Measurements from ENCODE around the gene DEGS2.

The DEGS2 gene

GRCh38 chr14:100153560-100153959 lies 5.9 kb downstream of the DEGS2 start:
- Histone ChIP-seq H3K27ac (no peak overlapping the region), H3K9ac (no peak overlapping the region), H3K9me3 (ENCODE audit: control insufficient read depth, low read length) (no peaks in the 10 kb centered on the region), H3K79me2 (no peaks in the 10 kb centered on the region), H3K4me1 (no peaks in the 10 kb centered on the region), H3K4me2 (ENCODE audit: low read length) (no peak overlapping the region), H3K27me3 (ENCODE audit: control insufficient read depth, insufficient read depth, low read length) (no peaks in the 10 kb centered on the region), H3K36me3 (ENCODE audit: control insufficient read depth, insufficient read depth, low read length) (no peaks in the 10 kb centered on the region), H2AFZ (no peak overlapping the region), H3K4me3 (ENCODE audit: low read depth, low read length) (no peak overlapping the region)
- no peak for TF ChIP-seq CTCF (IDR thresholded peaks at IDR 0.05)

GRCh38 chr14:100152091-100152490 lies 7.4 kb downstream of the DEGS2 start:
- Histone ChIP-seq H3K27me3 (ENCODE audit: control insufficient read depth, insufficient read depth, low read length) (no peaks in the 10 kb centered on the region), H2AFZ (no peak overlapping the region), H3K9me3 (ENCODE audit: control insufficient read depth, low read length) (no peaks in the 10 kb centered on the region), H3K4me1 (no peaks in the 10 kb centered on the region), H3K9ac (no peak overlapping the region), H3K79me2 (no peaks in the 10 kb centered on the region), H3K36me3 (ENCODE audit: control insufficient read depth, insufficient read depth, low read length) (no peaks in the 10 kb centered on the region), H3K4me2 (ENCODE audit: low read length) (no peak overlapping the region), H3K4me3 (ENCODE audit: low read depth, low read length) (no peak overlapping the region), H3K27ac (no peak overlapping the region)
- TF ChIP-seq CTCF (IDR thresholded peaks at IDR 0.05) = no peak

DNA sequence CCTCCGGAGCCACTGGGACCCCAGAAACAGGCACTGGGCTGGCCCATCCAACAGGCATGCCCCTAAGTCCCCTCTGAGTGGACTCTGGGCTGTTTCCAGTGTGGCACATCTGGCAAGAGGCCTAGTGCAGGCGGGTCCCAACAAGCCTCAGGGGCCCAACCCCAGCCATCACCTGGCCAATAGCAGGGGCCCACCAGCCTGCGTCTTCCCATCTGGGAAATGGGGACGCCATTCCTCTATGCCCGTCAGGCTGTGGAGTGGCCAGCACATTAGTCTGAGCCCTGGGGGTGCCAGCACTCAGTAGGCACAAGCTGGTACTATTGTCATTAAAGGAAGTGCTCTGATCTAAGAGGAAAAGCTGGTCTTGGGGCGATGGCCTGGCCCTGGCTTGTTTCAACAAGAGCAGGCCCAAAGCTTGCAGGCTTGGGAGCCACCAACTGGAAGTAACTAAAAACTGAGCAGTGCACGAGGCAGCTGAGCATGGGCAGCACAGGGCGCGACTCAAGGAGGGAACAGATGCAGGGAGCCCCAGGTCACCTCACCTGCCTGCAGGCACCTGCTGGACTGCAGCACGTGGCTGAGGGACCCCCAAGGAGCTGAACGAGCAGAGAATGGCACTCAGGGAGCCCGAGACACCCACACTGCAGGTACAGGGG lies 8.4 kb downstream of the DEGS2 start:
- TF ChIP-seq CTCF (IDR thresholded peaks at IDR 0.05) = no peak
- H3K27me3 ChIP-seq (ENCODE audit: control insufficient read depth, insufficient read depth, low read length) = no peaks in the 10 kb centered on the region
- no peaks in the 10 kb centered on the region for H3K79me2 ChIP-seq
- no peak overlapping the region for H3K9ac ChIP-seq
- no peaks in the 10 kb centered on the region for H3K9me3 ChIP-seq (ENCODE audit: control insufficient read depth, low read length)
- H3K4me3 ChIP-seq (ENCODE audit: low read depth, low read length) = no peak overlapping the region
- H3K36me3 ChIP-seq (ENCODE audit: control insufficient read depth, insufficient read depth, low read length) = no peaks in the 10 kb centered on the region
- H3K4me1 ChIP-seq = no peaks in the 10 kb centered on the region
- H3K27ac ChIP-seq = no peak overlapping the region
- H2AFZ ChIP-seq = no peak overlapping the region
- H3K4me2 ChIP-seq (ENCODE audit: low read length) = no peak overlapping the region

DNA sequence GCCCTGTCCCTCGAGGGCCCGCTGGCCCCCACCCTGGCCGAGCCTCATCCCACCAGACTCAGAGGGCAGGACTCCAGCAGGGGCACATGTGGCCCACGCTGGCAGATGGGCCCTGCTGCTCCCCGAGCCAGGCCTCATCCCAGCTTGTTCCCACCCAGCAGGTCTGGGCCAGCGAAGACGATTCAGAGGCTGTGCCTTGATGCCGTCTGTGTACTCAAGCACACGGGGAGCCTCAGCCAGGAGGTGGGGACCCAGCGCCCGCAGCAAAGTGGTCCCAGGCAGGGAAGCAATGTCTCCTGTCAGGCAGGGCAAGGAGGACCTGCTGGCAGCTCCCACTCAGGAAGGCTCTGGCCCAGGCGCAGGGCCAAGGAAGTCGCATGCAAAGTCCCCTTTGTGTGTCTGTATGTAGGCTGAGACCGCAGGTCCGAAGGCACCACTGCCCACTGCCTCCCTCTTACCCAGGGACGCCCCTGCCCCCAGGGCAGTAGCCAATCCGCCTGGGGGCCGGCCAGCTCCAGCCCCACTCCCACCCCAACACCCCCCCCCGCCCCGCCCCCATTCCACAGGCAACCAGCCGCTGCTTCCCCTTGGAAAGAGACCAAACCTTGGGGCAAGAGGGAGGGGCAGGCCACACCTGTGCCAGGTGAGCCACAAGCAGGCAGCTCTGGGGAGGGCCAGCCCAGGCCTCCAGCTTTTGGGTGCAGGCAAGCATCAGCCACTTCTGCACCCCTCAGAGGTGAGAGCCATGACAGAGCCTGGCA lies 9.4 kb downstream of the DEGS2 start:
- H3K27me3 ChIP-seq (ENCODE audit: control insufficient read depth, insufficient read depth, low read length) = no peaks in the 10 kb centered on the region

More for the DNA sequence above, 9.4 kb downstream of the DEGS2 start:
- H3K9me3 ChIP-seq (ENCODE audit: control insufficient read depth, low read length) = no peaks in the 10 kb centered on the region
- no peaks in the 10 kb centered on the region for H3K36me3 ChIP-seq (ENCODE audit: control insufficient read depth, insufficient read depth, low read length)
- no peaks in the 10 kb centered on the region for H3K4me1 ChIP-seq
- no peak overlapping the region for H3K4me2 ChIP-seq (ENCODE audit: low read length)
- no peak overlapping the region for H3K9ac ChIP-seq
- no peak overlapping the region for H3K27ac ChIP-seq
- H3K4me3 ChIP-seq (ENCODE audit: low read depth, low read length) = no peak overlapping the region
- H2AFZ ChIP-seq = no peak overlapping the region
- no peak for TF ChIP-seq CTCF (IDR thresholded peaks at IDR 0.05)
- H3K79me2 ChIP-seq = no peaks in the 10 kb centered on the region
